Nephron (organoid): ENCODE measurements around the gene CHST11.

Source experiments
- H3K27ac Mint-ChIP-seq, 3 experiments: 2 replicates each; pipeline ENCODE4 v1.8.0; 2020; ENCODE audit warnings: mixed read lengths in 3 of 3, mild to moderate bottlenecking in 2 of 3, moderate library complexity in 1 of 3
- H3K27me3 Mint-ChIP-seq: 2 replicates; pipeline ENCODE4 v1.8.0; 2021; ENCODE audit warnings: low read depth, mild to moderate bottlenecking, moderate library complexity, mixed read lengths
- H3K36me3 Mint-ChIP-seq: 2 replicates; pipeline ENCODE4 v1.8.0; 2020; ENCODE audit warnings: low read depth, mixed read lengths
- H3K4me1 Mint-ChIP-seq: 2 replicates; pipeline ENCODE4 v1.8.0; 2020; ENCODE audit warnings: mixed read lengths
- H3K4me3 Mint-ChIP-seq, 3 experiments: 2 replicates each; pipeline ENCODE4 v1.8.0; 2020; ENCODE audit warnings: mild to moderate bottlenecking in 3 of 3, mixed read lengths in 3 of 3, moderate library complexity in 2 of 3
- H3K9me3 Mint-ChIP-seq: 2 replicates; pipeline ENCODE4 v1.8.0; 2020; ENCODE audit warnings: mixed read lengths
- TF ChIP-seq, protein P1 (sequence below), 3 experiments: fragments of 200-600 bp; sonication (generic); IDR thresholded peaks; one replicate each; pipeline ENCODE4 v1.5.0; 2021; ENCODE audit warnings: antibody characterized with exemption in 3 of 3; ENCODE audit not compliant: unreplicated experiment in 3 of 3

CHST11 gene

DNA sequence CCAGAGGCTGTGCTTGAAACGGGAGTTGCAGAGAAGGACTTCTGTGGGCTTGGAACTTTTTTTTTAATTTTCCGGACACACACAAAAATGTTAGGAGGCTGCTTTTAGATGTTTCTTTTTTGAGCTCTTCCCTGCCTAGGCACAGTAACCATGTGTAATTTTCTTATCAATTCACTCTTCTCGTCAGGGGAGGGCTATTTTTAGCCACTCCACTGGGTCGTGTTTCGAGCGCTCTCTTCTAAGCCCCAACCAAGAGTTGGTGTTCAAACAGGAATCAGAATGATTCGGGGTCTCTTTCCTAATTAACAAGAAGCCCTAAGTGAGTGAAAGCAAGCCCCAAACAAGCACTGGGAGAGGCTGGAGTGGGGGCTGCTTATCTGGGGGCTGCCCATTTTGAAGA is 162.6 kb downstream of the CHST11 start:
- Mint-ChIP-seq H3K27ac (no peak overlapping the region), H3K36me3 (no peaks in the 10 kb centered on the region), H3K27me3 (peaks cover 4% of the 10 kb centered on the region), H3K4me1 (peaks cover 42% of the 10 kb centered on the region), H3K4me3 (no peak overlapping the region), H3K9me3 (no peaks in the 10 kb centered on the region)
- TF ChIP-seq, protein P1, sequence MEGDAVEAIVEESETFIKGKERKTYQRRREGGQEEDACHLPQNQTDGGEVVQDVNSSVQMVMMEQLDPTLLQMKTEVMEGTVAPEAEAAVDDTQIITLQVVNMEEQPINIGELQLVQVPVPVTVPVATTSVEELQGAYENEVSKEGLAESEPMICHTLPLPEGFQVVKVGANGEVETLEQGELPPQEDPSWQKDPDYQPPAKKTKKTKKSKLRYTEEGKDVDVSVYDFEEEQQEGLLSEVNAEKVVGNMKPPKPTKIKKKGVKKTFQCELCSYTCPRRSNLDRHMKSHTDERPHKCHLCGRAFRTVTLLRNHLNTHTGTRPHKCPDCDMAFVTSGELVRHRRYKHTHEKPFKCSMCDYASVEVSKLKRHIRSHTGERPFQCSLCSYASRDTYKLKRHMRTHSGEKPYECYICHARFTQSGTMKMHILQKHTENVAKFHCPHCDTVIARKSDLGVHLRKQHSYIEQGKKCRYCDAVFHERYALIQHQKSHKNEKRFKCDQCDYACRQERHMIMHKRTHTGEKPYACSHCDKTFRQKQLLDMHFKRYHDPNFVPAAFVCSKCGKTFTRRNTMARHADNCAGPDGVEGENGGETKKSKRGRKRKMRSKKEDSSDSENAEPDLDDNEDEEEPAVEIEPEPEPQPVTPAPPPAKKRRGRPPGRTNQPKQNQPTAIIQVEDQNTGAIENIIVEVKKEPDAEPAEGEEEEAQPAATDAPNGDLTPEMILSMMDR (IDR thresholded peaks at IDR 0.05; ENCODE audit: unreplicated experiment in 3 of 3), result no peak

DNA sequence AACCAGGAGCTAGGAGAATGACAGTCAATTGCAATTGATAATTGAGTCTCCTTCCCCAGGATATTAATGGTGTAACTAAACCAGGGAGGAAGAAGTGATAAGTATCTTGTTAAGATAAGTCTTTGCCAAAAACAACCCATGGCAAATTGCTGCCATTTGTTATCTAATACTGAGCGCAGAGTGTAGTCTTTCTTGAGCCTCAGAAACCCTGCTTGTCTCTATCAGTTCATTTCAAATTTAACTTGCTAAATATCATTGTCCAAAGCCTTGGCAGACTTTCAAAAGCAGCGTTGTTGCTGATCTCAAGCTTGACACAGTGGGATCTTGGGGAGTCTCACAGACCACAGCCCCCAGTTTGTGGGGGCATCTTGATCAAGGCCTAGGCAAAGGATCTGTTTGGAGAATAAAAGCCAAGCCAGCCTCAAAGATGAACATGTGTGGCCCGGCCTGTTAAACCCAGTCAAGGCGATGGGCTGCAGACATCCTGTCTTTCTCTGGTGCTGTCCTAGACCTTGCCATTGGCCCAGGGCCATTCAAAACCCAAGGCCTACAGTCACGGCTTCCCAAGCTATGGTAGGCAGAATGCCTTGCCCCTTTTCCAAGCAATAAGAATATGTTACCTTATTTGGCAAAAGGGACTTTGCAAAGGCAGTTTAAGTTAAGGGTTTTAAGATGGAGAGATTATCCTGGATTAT is 164.2 kb downstream of the CHST11 start:
- H3K4me3 Mint-ChIP-seq, result no peak overlapping the region
- peaks cover 4% of the 10 kb centered on the region for H3K27me3 Mint-ChIP-seq

DNA sequence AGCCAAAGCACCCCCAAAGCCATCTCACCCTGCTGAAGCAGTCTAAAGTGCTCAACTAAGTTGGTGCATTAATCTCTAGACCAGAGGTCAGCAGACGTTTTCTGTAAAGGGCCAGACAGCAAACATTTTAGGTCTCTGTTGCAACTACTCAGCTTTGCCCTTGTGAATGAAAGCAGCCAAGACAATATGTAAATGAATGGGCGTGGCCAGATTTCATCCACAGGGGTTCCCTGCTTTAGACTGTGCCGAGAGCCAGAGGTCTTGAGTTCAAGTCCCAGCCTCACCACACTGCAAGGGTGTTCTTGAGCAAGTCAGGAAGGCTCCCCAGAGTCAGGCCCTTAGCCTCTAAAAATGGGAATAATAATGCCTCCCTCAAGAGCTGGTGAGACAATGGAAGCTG is 166.2 kb downstream of the CHST11 start:
- no peak overlapping the region for H3K27ac Mint-ChIP-seq
- TF ChIP-seq, protein P1 (IDR thresholded peaks at IDR 0.05; ENCODE audit: unreplicated experiment in 3 of 3), result no peak
- no peaks in the 10 kb centered on the region for H3K36me3 Mint-ChIP-seq
- peaks cover 11% of the 10 kb centered on the region for H3K27me3 Mint-ChIP-seq
- no peaks in the 10 kb centered on the region for H3K9me3 Mint-ChIP-seq
- peaks cover 57% of the 10 kb centered on the region for H3K4me1 Mint-ChIP-seq
- no peak overlapping the region for H3K4me3 Mint-ChIP-seq

More for the DNA sequence above, 164.2 kb downstream of the CHST11 start:
- TF ChIP-seq, protein P1 (IDR thresholded peaks at IDR 0.05; ENCODE audit: unreplicated experiment in 3 of 3), result no peak
- Mint-ChIP-seq H3K4me1 (peaks cover 40% of the 10 kb centered on the region), H3K36me3 (no peaks in the 10 kb centered on the region), H3K27ac (peak overlapping the region; percentile 26 to 69 (median 58)), H3K9me3 (no peaks in the 10 kb centered on the region)

DNA sequence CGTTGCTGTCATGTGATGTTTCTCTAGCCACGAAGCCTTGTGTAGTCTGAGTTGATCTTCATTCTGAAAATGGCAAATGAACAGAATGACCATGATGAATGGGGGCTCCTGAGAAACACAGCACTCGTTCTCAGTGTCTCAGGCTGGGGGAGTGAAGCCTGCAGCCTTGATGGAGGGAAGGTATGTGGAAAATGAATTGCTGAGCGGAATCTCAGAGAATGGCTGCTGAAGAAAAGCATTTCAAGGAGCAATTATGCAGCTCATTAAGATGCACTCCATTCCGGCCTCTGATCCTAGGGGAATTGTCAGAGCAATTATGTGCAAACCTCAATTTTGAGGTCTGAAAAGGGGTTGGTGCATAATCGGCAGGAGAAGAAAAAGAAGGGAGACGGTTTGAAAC is 167.1 kb downstream of the CHST11 start:
- Mint-ChIP-seq H3K9me3 (no peaks in the 10 kb centered on the region), H3K4me3 (no peak overlapping the region), H3K36me3 (no peaks in the 10 kb centered on the region), H3K4me1 (peaks cover 66% of the 10 kb centered on the region), H3K27me3 (peaks cover 14% of the 10 kb centered on the region), H3K27ac (peak overlapping the region in 1 of 3 experiments; percentile 7)
- TF ChIP-seq, protein P1 (IDR thresholded peaks at IDR 0.05; ENCODE audit: unreplicated experiment in 3 of 3), result no peak

DNA sequence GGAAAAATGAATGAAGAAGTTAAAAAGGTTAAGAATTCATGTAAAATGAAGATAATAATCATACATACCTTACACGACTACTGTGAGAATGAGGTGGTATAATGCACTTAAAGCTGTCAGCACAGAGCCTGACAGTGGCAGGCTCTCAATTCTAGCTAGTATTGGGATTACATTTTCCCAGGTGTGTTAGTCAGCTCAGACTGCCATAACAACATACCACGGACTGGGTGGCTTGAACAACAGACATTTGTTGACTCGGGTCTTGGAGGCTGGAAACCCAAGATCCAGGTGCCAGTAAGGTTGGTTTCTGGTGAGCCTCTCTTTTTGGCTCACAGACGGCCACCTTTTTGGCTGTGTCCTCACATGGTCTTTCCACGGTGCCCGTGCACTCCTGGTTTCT is 167.8 kb downstream of the CHST11 start:
- peaks cover 65% of the 10 kb centered on the region for H3K4me1 Mint-ChIP-seq
- TF ChIP-seq, protein P1 (IDR thresholded peaks at IDR 0.05; ENCODE audit: unreplicated experiment in 3 of 3), result no peak
- peaks cover 14% of the 10 kb centered on the region for H3K27me3 Mint-ChIP-seq
- H3K36me3 Mint-ChIP-seq, result no peaks in the 10 kb centered on the region
- H3K4me3 Mint-ChIP-seq, result no peak overlapping the region
- H3K27ac Mint-ChIP-seq, result no peak overlapping the region
- no peaks in the 10 kb centered on the region for H3K9me3 Mint-ChIP-seq
